Activated CD4-positive, alpha-beta T cell treated with anti-CD3 and anti-CD28 coated beads, Interleukin-2, amount 10 ng/mL, durations not matched to agents 24 days and 14 days (primary cell): ENCODE data around the gene PLEKHJ1. TPM values are rescaled to one million over a fixed set of nuclear protein-coding genes. Genes with fewer than 3 reads are reported as not detected.

Experiments used
- DNase-seq: peaks from one replicate; pipeline ENCODE4 v3.0.0; 2022
- H3K27ac Mint-ChIP-seq: one replicate; pipeline ENCODE4 v1.8.0; 2022; ENCODE audit warnings: mild to moderate bottlenecking, mixed read lengths
- H3K27me3 Mint-ChIP-seq: one replicate; pipeline ENCODE4 v1.8.0; 2022; ENCODE audit warnings: mixed read lengths
- H3K36me3 Mint-ChIP-seq: one replicate; pipeline ENCODE4 v1.8.0; 2022; ENCODE audit warnings: low read depth, mild to moderate bottlenecking, mixed read lengths
- H3K4me1 Mint-ChIP-seq: one replicate; pipeline ENCODE4 v1.8.0; 2021; ENCODE audit warnings: mixed read lengths
- H3K4me3 Mint-ChIP-seq: one replicate; pipeline ENCODE4 v1.8.0; 2022; ENCODE audit warnings: mild to moderate bottlenecking, moderate library complexity, mixed read lengths
- H3K9me3 Mint-ChIP-seq: one replicate; pipeline ENCODE4 v1.8.0; 2021; ENCODE audit warnings: mixed read lengths
- intact Hi-C: fragments of 100-400 bp; cut with micrococcal nuclease; formaldehyde crosslinking; loops from one replicate; pipeline ENCODE4 v1.15.1; 2023
- total RNA-seq: library from RNA; stranded (reverse); gene quantifications from 2 replicates; pipeline ENCODE4 v1.2.3, GENCODE V29; 2022

Gene PLEKHJ1
- total RNA-seq, 1 donor from 2014 or later, result 70.5 TPM

DNA sequence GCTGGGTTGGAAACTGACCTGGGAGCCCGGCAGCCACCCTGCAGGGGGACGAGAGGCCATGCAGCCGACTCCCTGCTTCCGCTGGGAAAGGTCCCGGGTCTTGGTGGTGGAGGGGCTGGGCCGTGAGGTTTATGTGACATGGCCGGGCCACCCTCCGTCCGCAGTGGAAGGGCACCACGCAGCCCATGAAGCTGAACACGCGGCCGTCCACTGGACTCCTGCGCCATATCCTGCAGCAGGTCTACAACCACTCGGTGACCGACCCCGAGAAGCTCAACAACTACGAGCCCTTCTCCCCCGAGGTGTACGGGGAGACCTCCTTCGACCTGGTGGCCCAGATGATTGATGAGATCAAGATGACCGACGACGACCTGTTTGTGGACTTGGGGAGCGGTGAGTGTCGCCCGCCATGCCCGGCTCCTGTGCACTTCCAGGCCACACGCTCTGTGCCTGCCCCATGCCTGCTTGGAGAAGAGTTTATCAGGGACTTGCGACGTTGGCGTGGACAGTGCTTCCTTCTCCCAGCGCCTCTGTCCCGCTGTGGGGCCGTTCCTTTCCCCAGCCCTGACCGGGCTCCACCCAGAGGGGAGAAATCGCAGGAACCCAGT lies 45.2 kb downstream of the PLEKHJ1 start:
- no peak for DNase-seq
- Mint-ChIP-seq H3K27me3 (no peaks in the 10 kb centered on the region), H3K9me3 (no peaks in the 10 kb centered on the region), H3K4me1 (peaks cover 2% of the 10 kb centered on the region), H3K4me3 (no peak overlapping the region), H3K27ac (no peak overlapping the region), H3K36me3 (peaks cover 47% of the 10 kb centered on the region)
- intact Hi-C loops, result no loop called here

DNA sequence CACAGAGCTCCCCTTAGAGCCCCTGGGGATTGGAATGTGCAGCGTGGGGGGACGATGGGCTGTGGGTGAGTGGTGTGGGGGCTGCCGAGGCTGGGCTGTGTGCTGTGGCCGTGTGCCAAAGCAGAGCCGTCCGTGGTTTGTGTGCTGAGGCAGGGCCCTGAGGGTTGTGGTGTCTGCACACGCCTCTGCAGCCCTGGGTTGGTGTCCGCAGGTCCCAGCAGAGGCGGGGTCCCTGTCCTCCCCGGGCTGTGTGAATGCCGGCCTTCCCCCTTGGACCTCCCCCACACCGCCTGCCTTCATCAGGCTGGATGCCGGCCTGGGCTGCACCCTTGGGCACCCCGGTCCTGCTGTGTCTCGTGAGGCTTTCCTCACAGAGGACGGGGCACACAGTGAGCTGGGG lies 46.2 kb downstream of the PLEKHJ1 start:
- peaks cover 5% of the 10 kb centered on the region for H3K4me1 Mint-ChIP-seq
- H3K4me3 Mint-ChIP-seq, result no peak overlapping the region
- no peaks in the 10 kb centered on the region for H3K27me3 Mint-ChIP-seq
- peaks cover 54% of the 10 kb centered on the region for H3K36me3 Mint-ChIP-seq
- H3K27ac Mint-ChIP-seq, result no peak overlapping the region
- intact Hi-C loops, result no loop called here
- H3K9me3 Mint-ChIP-seq, result no peaks in the 10 kb centered on the region
- DNase-seq, result no peak

DNA sequence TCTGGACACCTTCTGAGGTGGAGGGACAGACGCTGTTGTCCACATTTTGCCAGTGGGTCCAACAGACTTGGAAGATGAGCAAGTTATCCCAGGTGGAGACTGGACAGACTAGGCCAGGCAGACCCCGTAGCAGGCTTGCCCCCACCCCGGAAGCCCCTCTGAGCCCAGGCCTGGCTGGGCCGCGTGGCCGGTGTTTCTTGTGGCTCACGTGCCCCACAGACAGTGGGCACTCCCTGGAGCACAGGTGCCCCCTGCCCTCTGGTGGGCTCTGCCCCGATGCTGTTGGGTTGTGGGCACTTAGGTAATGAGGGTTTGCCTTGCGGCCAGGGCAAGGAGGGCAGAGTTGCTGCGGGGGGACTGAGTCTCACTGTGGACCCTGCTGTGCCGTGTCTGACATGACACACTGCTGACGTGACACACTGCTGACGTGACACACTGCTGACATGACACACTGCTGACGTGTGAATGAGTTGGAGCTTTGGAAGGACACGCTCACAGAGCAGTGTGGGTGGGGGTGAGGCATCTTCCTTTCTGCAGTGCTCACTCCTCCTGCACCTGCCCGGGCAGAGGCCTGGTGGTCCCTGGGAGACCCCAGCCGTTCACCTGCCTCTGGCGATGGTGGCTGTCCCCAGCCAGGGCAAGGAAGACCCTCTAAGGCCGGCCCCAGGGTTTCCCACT lies 47.3 kb downstream of the PLEKHJ1 start:
- H3K4me1 Mint-ChIP-seq, result peaks cover 10% of the 10 kb centered on the region
- no peak for DNase-seq
- intact Hi-C loops, result no loop called here
- no peak overlapping the region for H3K4me3 Mint-ChIP-seq
- H3K36me3 Mint-ChIP-seq, result peaks cover 59% of the 10 kb centered on the region
- no peaks in the 10 kb centered on the region for H3K9me3 Mint-ChIP-seq
- H3K27ac Mint-ChIP-seq, result no peak overlapping the region
- H3K27me3 Mint-ChIP-seq, result no peaks in the 10 kb centered on the region

DNA sequence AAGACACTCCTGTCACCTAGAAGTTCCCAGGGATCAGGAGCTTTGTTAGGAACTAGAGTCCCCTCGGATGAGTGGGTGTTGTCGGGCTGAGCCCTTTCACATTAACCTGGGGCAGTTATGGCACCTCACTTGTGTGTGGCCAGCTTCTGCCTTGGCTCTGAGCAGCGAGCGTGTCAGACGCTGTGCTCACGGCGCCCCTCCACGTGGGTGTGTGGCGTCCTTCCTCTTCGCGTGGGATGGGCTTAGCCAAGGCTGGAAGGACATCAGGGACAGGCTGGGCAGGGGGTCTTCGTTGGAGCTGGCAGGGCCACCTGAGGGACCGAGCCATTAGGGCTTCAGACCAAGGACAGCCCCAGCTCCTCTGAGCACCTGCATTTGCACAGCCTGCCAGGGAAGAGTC lies 49.0 kb downstream of the PLEKHJ1 start:
- Mint-ChIP-seq H3K4me1 (peaks cover 10% of the 10 kb centered on the region), H3K27me3 (no peaks in the 10 kb centered on the region), H3K27ac (no peak overlapping the region), H3K9me3 (no peaks in the 10 kb centered on the region), H3K36me3 (peaks cover 54% of the 10 kb centered on the region), H3K4me3 (no peak overlapping the region)
- no peak for DNase-seq
- intact Hi-C loops, result no loop called here

DNA sequence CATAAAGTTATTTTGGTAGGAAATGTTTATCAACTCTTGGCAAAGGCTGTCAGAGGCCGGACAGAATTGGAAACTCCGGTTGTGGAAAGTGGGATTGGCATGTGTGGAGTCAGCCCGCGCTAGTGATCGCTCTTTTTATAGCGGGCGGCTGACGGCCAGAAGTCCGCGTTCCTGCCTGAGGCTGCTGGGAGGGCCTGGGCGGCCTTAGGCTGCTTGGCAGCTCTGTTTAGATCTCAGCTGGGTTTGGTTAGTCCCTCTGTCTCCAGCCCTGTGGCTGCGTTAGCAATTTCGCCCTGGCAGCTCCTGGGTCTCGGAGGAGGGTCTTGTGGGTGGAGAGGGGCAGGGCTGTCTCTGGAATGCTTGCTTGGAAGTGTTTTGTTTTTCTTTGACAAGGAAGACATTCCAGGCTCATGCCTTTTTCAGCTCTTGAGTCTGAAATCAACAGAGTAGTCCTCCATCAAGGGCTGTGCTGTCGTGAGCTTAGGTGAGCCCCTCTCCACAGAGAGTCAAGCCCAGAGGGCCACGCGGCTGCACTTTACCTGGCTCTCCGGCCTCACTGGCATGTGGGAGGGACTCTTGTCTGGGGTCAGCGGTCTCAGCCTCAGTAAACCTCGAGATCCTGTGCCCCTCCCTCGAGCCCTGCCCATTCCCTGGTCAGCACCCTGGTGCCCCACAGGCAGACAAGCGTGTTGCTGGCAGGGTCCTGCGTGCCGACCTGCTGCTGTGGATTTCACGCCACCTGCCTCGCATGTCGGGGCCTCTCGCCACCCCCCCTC lies 49.9 kb downstream of the PLEKHJ1 start:
- Mint-ChIP-seq H3K27me3 (no peaks in the 10 kb centered on the region), H3K9me3 (no peaks in the 10 kb centered on the region), H3K4me1 (peaks cover 10% of the 10 kb centered on the region), H3K4me3 (no peak overlapping the region), H3K36me3 (peaks cover 49% of the 10 kb centered on the region), H3K27ac (no peak overlapping the region)
- no peak for DNase-seq
- intact Hi-C loops, result no loop called here

DNA sequence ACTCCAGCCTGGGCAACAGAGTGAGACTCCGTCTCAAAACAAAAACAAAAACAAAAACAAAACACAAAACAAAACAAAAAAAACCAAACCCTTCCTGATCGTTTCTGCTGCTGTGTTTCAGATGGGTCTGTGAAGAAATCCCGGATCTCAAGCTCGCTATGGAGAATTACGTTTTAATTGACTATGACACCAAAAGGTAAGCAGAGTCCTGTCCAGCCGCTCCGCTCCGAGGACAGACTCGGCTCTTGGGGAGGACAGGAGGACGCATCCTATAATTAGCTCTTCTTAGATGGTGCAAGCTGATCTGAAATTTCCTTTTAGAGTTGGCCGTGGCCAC lies 50.4 kb downstream of the PLEKHJ1 start:
- Mint-ChIP-seq H3K4me3 (no peak overlapping the region), H3K4me1 (peaks cover 10% of the 10 kb centered on the region), H3K9me3 (no peaks in the 10 kb centered on the region), H3K27me3 (no peaks in the 10 kb centered on the region), H3K36me3 (peaks cover 43% of the 10 kb centered on the region), H3K27ac (no peak overlapping the region)
- no peak for DNase-seq
- intact Hi-C loops, result no loop called here

DNA sequence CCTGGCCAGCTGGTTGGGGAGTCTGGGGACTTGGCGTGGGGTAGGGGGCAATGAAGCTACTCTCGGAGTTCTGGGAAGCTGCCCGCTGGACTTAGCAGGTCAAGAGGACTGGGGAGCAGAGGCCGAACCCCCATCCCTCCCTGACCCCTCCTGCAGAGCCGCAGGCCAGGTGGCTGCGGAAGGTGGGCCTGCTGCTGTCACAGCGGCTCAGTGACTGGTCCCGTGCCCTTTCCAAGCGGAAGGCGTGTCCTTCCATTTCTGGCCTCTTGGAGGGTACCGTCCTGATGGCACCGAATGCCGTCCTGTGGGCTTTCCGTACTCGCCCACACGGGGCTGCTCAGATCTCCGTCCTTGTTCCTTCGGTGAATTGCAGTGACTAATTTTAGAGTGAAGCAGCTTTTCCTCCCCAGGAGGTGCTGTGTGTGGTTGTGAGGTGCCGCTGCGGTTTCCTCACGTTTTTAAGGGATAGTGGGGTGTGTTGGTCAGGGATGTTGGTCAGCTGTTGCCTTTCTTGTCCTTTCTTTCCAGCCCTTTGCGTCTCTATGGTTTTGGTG lies 51.6 kb downstream of the PLEKHJ1 start:
- Mint-ChIP-seq H3K4me1 (peaks cover 10% of the 10 kb centered on the region), H3K9me3 (no peaks in the 10 kb centered on the region), H3K36me3 (peaks cover 47% of the 10 kb centered on the region), H3K27me3 (no peaks in the 10 kb centered on the region), H3K27ac (no peak overlapping the region), H3K4me3 (no peak overlapping the region)
- DNase-seq, result no peak
- intact Hi-C loops, result no loop called here

Other genes with a start within 250 kb of the PLEKHJ1 start
- 25.8 and 30.2 TPM in 2 replicates for gene BTBD2, start 220.6 kb downstream of the PLEKHJ1 start, total RNA-seq
- 159 and 169 TPM in 2 replicates for gene MKNK2, start 185.1 kb downstream of the PLEKHJ1 start, total RNA-seq
- 184 and 185 TPM in 2 replicates for gene MOB3A, start 140.0 kb downstream of the PLEKHJ1 start, total RNA-seq
- 9.5 and 10.0 TPM in 2 replicates for gene IZUMO4, start 139.4 kb downstream of the PLEKHJ1 start, total RNA-seq
- gene AP3D1, start 84.8 kb downstream of the PLEKHJ1 start, total RNA-seq, result 104 and 113 TPM in 2 replicates
- 127 and 137 TPM in 2 replicates for gene DOT1L, start 72.4 kb downstream of the PLEKHJ1 start, total RNA-seq
- gene SF3A2, start 495 bp upstream of the PLEKHJ1 start, total RNA-seq, result 159 and 171 TPM in 2 replicates
- 4.0 and 5.1 TPM in 2 replicates for gene AMH, start 13.0 kb upstream of the PLEKHJ1 start, total RNA-seq
- gene JSRP1, start 20.1 kb upstream of the PLEKHJ1 start, total RNA-seq, result 0.40 and 0.91 TPM in 2 replicates
- 0.09 TPM in 1 of 2 replicates, not detected in the other for gene PEAK3, start 45.8 kb upstream of the PLEKHJ1 start, total RNA-seq
- gene LINGO3, start 71.8 kb upstream of the PLEKHJ1 start, total RNA-seq, result 0.09 and 0.26 TPM in 2 replicates
- gene LSM7, start 92.3 kb upstream of the PLEKHJ1 start, total RNA-seq, result 190 and 192 TPM in 2 replicates
- 69.7 and 69.8 TPM in 2 replicates for gene SPPL2B, start 92.4 kb upstream of the PLEKHJ1 start, total RNA-seq
- gene TMPRSS9, start 123.9 kb upstream of the PLEKHJ1 start, total RNA-seq, result 0.09 TPM in 1 of 2 replicates, not detected in the other
- gene TIMM13, start 191.3 kb upstream of the PLEKHJ1 start, total RNA-seq, result 182 and 190 TPM in 2 replicates
- gene LMNB2, start 220.6 kb upstream of the PLEKHJ1 start, total RNA-seq, result 120 TPM in 2 replicates
- gene GADD45B, start 239.8 kb upstream of the PLEKHJ1 start, total RNA-seq, result 101 and 102 TPM in 2 replicates